ENCODE data around the gene RALGPS1. TPM values are rescaled to one million over a fixed set of nuclear protein-coding genes. Genes with fewer than 3 reads are reported as not detected.

Gene RALGPS1
- total and polyA plus RNA-seq, 2 of the 8 experiments (the other 6 are each of a cell fraction or from before 2014, with no cell fraction given), result 20.0 to 23.5 TPM

GRCh38 chr9:127109212-127109711 lies 194.7 kb downstream of the RALGPS1 start:
- TF ChIP-seq CTCF (IDR thresholded peaks at IDR 0.05; ENCODE audit: control extremely low read depth in 1 of 3, insufficient read depth in 1 of 3, low read depth in 1 of 3, low read length in 3 of 3), result no peak
- no peak for TF ChIP-seq TBP (IDR thresholded peaks at IDR 0.05; ENCODE audit: low read depth, low read length)
- no peak for TF ChIP-seq CHD2 (IDR thresholded peaks at IDR 0.05; ENCODE audit: low read length)
- no peak for TF ChIP-seq POU5F1 (IDR thresholded peaks at IDR 0.05; ENCODE audit: low read depth, low read length)
- no peak for TF ChIP-seq KDM4A (IDR thresholded peaks at IDR 0.05; ENCODE audit: low read depth, low read length, severe bottlenecking)
- no peak for TF ChIP-seq SIRT6 (IDR thresholded peaks at IDR 0.05; ENCODE audit: low read length)
- TF ChIP-seq ZNF274 (IDR thresholded peaks at IDR 0.05; ENCODE audit: borderline replicate concordance, extremely low read depth, low read length), result no peak
- no peak for TF ChIP-seq EGR1 (IDR thresholded peaks at IDR 0.05; ENCODE audit: borderline replicate concordance, low read depth, low read length)
- TF ChIP-seq CREB1 (IDR thresholded peaks at IDR 0.05), result no peak
- Histone ChIP-seq H2BK120ac (replicated peaks; ENCODE audit: low read depth, low read length) (no peak overlapping the region), H3K9ac (replicated peaks in 1 of 4; ENCODE audit: extremely low read depth in 1 of 4, low read depth in 3 of 4, low read length in 3 of 4) (no peak overlapping the region), H2BK15ac (ENCODE audit: low read length) (no peak overlapping the region), H3K36me3 (ENCODE audit: control insufficient read depth in 2 of 4, insufficient read depth in 4 of 4, low read length in 3 of 4) (no peaks in the 10 kb centered on the region), H3K27me3 (replicated peaks in 1 of 4; ENCODE audit: control insufficient read depth in 3 of 4, extremely low read depth in 1 of 4, insufficient read depth in 3 of 4, low read length in 3 of 4) (no peaks in the 10 kb centered on the region), H3K23ac (ENCODE audit: insufficient read length) (no peak overlapping the region), H3K4me1 (replicated peaks in 1 of 4; ENCODE audit: control insufficient read depth in 3 of 4, insufficient read depth in 4 of 4, low read length in 3 of 4) (peaks cover 6 to 20% (median 16%) of the 10 kb centered on the region in 4 experiments), H2AFZ (ENCODE audit: low read length) (no peak overlapping the region), H3K4me2 (ENCODE audit: insufficient read depth in 1 of 2, low read depth in 2 of 2, low read length in 2 of 2) (no peak overlapping the region), H3K4ac (replicated peaks; ENCODE audit: insufficient read length, low read depth, low read length) (no peak overlapping the region), H2AK5ac (ENCODE audit: low read depth, low read length) (no peak overlapping the region), H3K4me3 (ENCODE audit: extremely low read depth in 1 of 4, insufficient read depth in 2 of 4, low read depth in 3 of 4, low read length in 4 of 4) (no peak overlapping the region), H4K20me1 (replicated peaks in 1 of 2; ENCODE audit: control insufficient read depth in 1 of 2, insufficient read depth in 2 of 2, low read length in 2 of 2) (peaks cover 0 to 8% of the 10 kb centered on the region in 2 experiments), H3K23me2 (ENCODE audit: low read depth, low read length) (no peaks in the 10 kb centered on the region), H3K14ac (ENCODE audit: insufficient read length) (no peak overlapping the region), H2BK5ac (ENCODE audit: low read depth, low read length) (no peak overlapping the region), H3K27ac (ENCODE audit: low read depth, low read length) (no peak overlapping the region), H2BK20ac (ENCODE audit: low read length) (no peak overlapping the region), H3K18ac (ENCODE audit: extremely low read depth, low read length) (no peak overlapping the region), H4K8ac (ENCODE audit: extremely low read depth, insufficient read depth, low read length) (no peak overlapping the region), H3K56ac (replicated peaks; ENCODE audit: insufficient read length, low read depth, low read length) (no peak overlapping the region), H2BK12ac (ENCODE audit: low read depth, low read length) (no peak overlapping the region), H3K9me3 (ENCODE audit: insufficient read depth in 2 of 2, low read depth in 1 of 2, low read length in 1 of 2) (no peaks in the 10 kb centered on the region), H4K5ac (ENCODE audit: insufficient read length, low read depth, low read length) (no peak overlapping the region), H4K91ac (replicated peaks; ENCODE audit: insufficient read length, low read length) (no peak overlapping the region), H3K79me2 (ENCODE audit: control insufficient read depth in 1 of 2, insufficient read depth in 2 of 2, low read length in 2 of 2) (no peaks in the 10 kb centered on the region), H3K79me1 (ENCODE audit: low read depth, low read length) (peaks cover 4% of the 10 kb centered on the region; the same call in 1 of the 2 replicates)
- 91% methylated on average over 5 of the region's 5 CpGs; no CpG with 5 or more reads in 1 of the 2 experiments for WGBS, 2 experiments (ENCODE audit: extremely low coverage in 1 of 2, insufficient coverage in 1 of 2, insufficient read length in 1 of 2, insufficient replicate concordance in 2 of 2, low coverage in 1 of 2, low lambda C conversion rate in 2 of 2, missing lambda C conversion rate in 1 of 2)
- FAIRE-seq, result no peak
- ChIA-PET CTCF (ENCODE audit: partially characterized antibody) (interaction anchor here (0.7 to 1.2 kb wide), 3 partner anchors 16 to 59 kb away, joined by 3 read pairs; no protein-coding TSS in a partner anchor), POLR2A (ENCODE audit: partially characterized antibody) (interaction anchor here (0.8 to 1.0 kb wide), 2 partner anchors 24 to 55 kb away, joined by 3 to 4 read pairs; no protein-coding TSS in a partner anchor)
- no peak for DNase-seq (ENCODE audit: low read depth in 1 of 2, low spot score in 2 of 2)

Data from H1 (cell line).